Mononuclear cell (primary cell): ENCODE data around the gene SKAP2. TPM values are rescaled to one million over a fixed set of nuclear protein-coding genes. Genes with fewer than 3 reads are reported as not detected.

Experiments used
- H3K27me3 ChIP-seq: 2 replicates; pipeline ENCODE4 v1.6.0; 2011; ENCODE audit warnings: low read length, control low read depth; ENCODE audit not compliant: insufficient read depth
- H3K4me1 ChIP-seq: 2 replicates; pipeline ENCODE4 v1.5.1; 2011; ENCODE audit warnings: mild to moderate bottlenecking, low read length, control low read depth; ENCODE audit not compliant: insufficient read depth
- H3K4me3 ChIP-seq: 2 replicates; pipeline ENCODE4 v1.5.1; 2011; ENCODE audit warnings: mild to moderate bottlenecking, low read length, moderate library complexity
- H3K9me3 ChIP-seq: 2 replicates; pipeline ENCODE4 v1.5.1; 2011; ENCODE audit warnings: low read depth, mild to moderate bottlenecking, control low read depth, low read length
- total RNA-seq: library from RNA; depleted of rRNA; stranded (reverse); fragments of >200 nt; gene quantifications from one replicate; pipeline ENCODE4 v1.2.3, GENCODE V29; 2012

Gene SKAP2
- total RNA-seq, 1 donor, result 14.3 TPM

GRCh38 chr7:26662646-26663045, 201.7 kb downstream of the SKAP2 start:
- no peaks in the 10 kb centered on the region for H3K9me3 ChIP-seq
- no peak overlapping the region for H3K4me3 ChIP-seq
- H3K27me3 ChIP-seq, result no peaks in the 10 kb centered on the region
- H3K4me1 ChIP-seq, result peaks cover 6% of the 10 kb centered on the region

- no peaks in the 10 kb centered on the region for H3K9me3 ChIP-seq
- no peak overlapping the region for H3K4me3 ChIP-seq
- no peaks in the 10 kb centered on the region for H3K4me1 ChIP-seq
- no peaks in the 10 kb centered on the region for H3K27me3 ChIP-seq
Observed at GRCh38 chr7:26659121-26659520, 205.3 kb downstream of the SKAP2 start.

- H3K4me1 ChIP-seq, result no peaks in the 10 kb centered on the region
- H3K4me3 ChIP-seq, result no peak overlapping the region
- H3K9me3 ChIP-seq, result no peaks in the 10 kb centered on the region
- no peaks in the 10 kb centered on the region for H3K27me3 ChIP-seq
Observed at GRCh38 chr7:26658389-26659084, 205.9 kb downstream of the SKAP2 start.

GRCh38 chr7:26657686-26658388, 206.6 kb downstream of the SKAP2 start:
- Histone ChIP-seq H3K27me3 (no peaks in the 10 kb centered on the region), H3K4me3 (no peak overlapping the region), H3K9me3 (no peaks in the 10 kb centered on the region), H3K4me1 (no peaks in the 10 kb centered on the region)

GRCh38 chr7:26657206-26657641, 207.2 kb downstream of the SKAP2 start:
- Histone ChIP-seq H3K4me3 (no peak overlapping the region), H3K4me1 (no peaks in the 10 kb centered on the region), H3K27me3 (no peaks in the 10 kb centered on the region), H3K9me3 (no peaks in the 10 kb centered on the region)

- no peak overlapping the region for H3K4me3 ChIP-seq
- H3K9me3 ChIP-seq, result no peaks in the 10 kb centered on the region
- no peaks in the 10 kb centered on the region for H3K27me3 ChIP-seq
- no peaks in the 10 kb centered on the region for H3K4me1 ChIP-seq
Observed at GRCh38 chr7:26656735-26657134, 207.7 kb downstream of the SKAP2 start.

GRCh38 chr7:26655781-26656180, 208.6 kb downstream of the SKAP2 start:
- H3K9me3 ChIP-seq, result no peaks in the 10 kb centered on the region
- H3K27me3 ChIP-seq, result no peaks in the 10 kb centered on the region
- H3K4me1 ChIP-seq, result no peaks in the 10 kb centered on the region
- H3K4me3 ChIP-seq, result no peak overlapping the region

- no peaks in the 10 kb centered on the region for H3K27me3 ChIP-seq
- H3K4me1 ChIP-seq, result no peaks in the 10 kb centered on the region
Observed at GRCh38 chr7:26653430-26654399, 210.7 kb downstream of the SKAP2 start.

GRCh38 chr7:26652401-26653100, 211.8 kb downstream of the SKAP2 start:
- Histone ChIP-seq H3K9me3 (no peaks in the 10 kb centered on the region), H3K27me3 (no peaks in the 10 kb centered on the region), H3K4me1 (no peaks in the 10 kb centered on the region), H3K4me3 (no peak overlapping the region)

More at GRCh38 chr7:26653430-26654399, 210.7 kb downstream of the SKAP2 start:
- Histone ChIP-seq H3K4me3 (no peak overlapping the region), H3K9me3 (no peaks in the 10 kb centered on the region)

GRCh38 chr7:26650103-26650502, 214.3 kb downstream of the SKAP2 start:
- no peaks in the 10 kb centered on the region for H3K9me3 ChIP-seq
- H3K27me3 ChIP-seq, result no peaks in the 10 kb centered on the region
- H3K4me1 ChIP-seq, result peaks cover 9% of the 10 kb centered on the region
- H3K4me3 ChIP-seq, result no peak overlapping the region

GRCh38 chr7:26649388-26649787, 215.0 kb downstream of the SKAP2 start:
- peaks cover 11% of the 10 kb centered on the region for H3K4me1 ChIP-seq
- no peaks in the 10 kb centered on the region for H3K9me3 ChIP-seq
- no peaks in the 10 kb centered on the region for H3K27me3 ChIP-seq
- H3K4me3 ChIP-seq, result no peak overlapping the region

GRCh38 chr7:26648554-26648953, 215.8 kb downstream of the SKAP2 start:
- no peaks in the 10 kb centered on the region for H3K27me3 ChIP-seq
- no peak overlapping the region for H3K4me3 ChIP-seq
- peaks cover 11% of the 10 kb centered on the region for H3K4me1 ChIP-seq
- H3K9me3 ChIP-seq, result no peaks in the 10 kb centered on the region

- H3K4me1 ChIP-seq, result peaks cover 11% of the 10 kb centered on the region
- H3K27me3 ChIP-seq, result no peaks in the 10 kb centered on the region
- no peak overlapping the region for H3K4me3 ChIP-seq
- no peaks in the 10 kb centered on the region for H3K9me3 ChIP-seq
Observed at GRCh38 chr7:26646336-26647048, 217.9 kb downstream of the SKAP2 start.

GRCh38 chr7:26645121-26645520, 219.3 kb downstream of the SKAP2 start:
- Histone ChIP-seq H3K4me1 (peaks cover 11% of the 10 kb centered on the region), H3K27me3 (no peaks in the 10 kb centered on the region), H3K4me3 (no peak overlapping the region), H3K9me3 (no peaks in the 10 kb centered on the region)
